HTR-8/SVneo (cell line): ENCODE data around the gene FOXD3.

ENCODE experiments used
- DNase-seq: peaks from one replicate; pipeline ENCODE4 v3.0.0; 2011; ENCODE audit warnings: low spot score, mixed read lengths; ENCODE audit not compliant: insufficient read length
- FAIRE-seq: peaks from 2 replicates; lab custom pipeline; 2011; peaks lifted over from hg19 to GRCh38; lab: Jason Lieb, UNC

FOXD3 gene

GRCh38 chr1:63322114-63322943, at the start of gene FOXD3:
FOXD3 (plus strand) TSS chr1:63322567; CDS start chr1:63323059, 492 bp downstream.
- DNase-seq, result no peak
- no peak for FAIRE-seq

- no peak for DNase-seq
- no peak for FAIRE-seq
Measured at GRCh38 chr1:63272811-63273210, 49.6 kb upstream of the FOXD3 start.

- FAIRE-seq (no peak), DNase-seq (no peak)
Measured at GRCh38 chr1:63274371-63274770, 48.0 kb upstream of the FOXD3 start.

- no peak for FAIRE-seq
- no peak for DNase-seq
Measured at GRCh38 chr1:63274979-63275378, 47.4 kb upstream of the FOXD3 start.

GRCh38 chr1:63276624-63277023, 45.7 kb upstream of the FOXD3 start:
- no peak for DNase-seq
- no peak for FAIRE-seq

- FAIRE-seq, result no peak
- DNase-seq, result no peak
Measured at GRCh38 chr1:63277195-63278192, 44.9 kb upstream of the FOXD3 start.

GRCh38 chr1:63281753-63282152, 40.6 kb upstream of the FOXD3 start:
- FAIRE-seq (no peak), DNase-seq (no peak)

- FAIRE-seq (no peak), DNase-seq (no peak)
Measured at GRCh38 chr1:63289135-63289534, 33.2 kb upstream of the FOXD3 start.

- DNase-seq (no peak), FAIRE-seq (no peak)
Measured at GRCh38 chr1:63294803-63295594, 27.4 kb upstream of the FOXD3 start.

GRCh38 chr1:63304410-63304809, 18.0 kb upstream of the FOXD3 start:
- FAIRE-seq (no peak), DNase-seq (no peak)

GRCh38 chr1:63305043-63305442, 17.3 kb upstream of the FOXD3 start:
- no peak for DNase-seq
- FAIRE-seq, result no peak

- DNase-seq (no peak), FAIRE-seq (no peak)
Measured at GRCh38 chr1:63307196-63307794, 15.1 kb upstream of the FOXD3 start.

- FAIRE-seq (no peak), DNase-seq (no peak)
Measured at GRCh38 chr1:63316598-63316983, 5.8 kb upstream of the FOXD3 start.

GRCh38 chr1:63316984-63317816, 5.2 kb upstream of the FOXD3 start:
- FAIRE-seq (no peak), DNase-seq (peak; percentile 76)

- no peak for FAIRE-seq
- DNase-seq, result no peak
Measured at GRCh38 chr1:63317817-63318152, 4.6 kb upstream of the FOXD3 start.

- no peak for FAIRE-seq
- DNase-seq, result no peak
Measured at GRCh38 chr1:63318201-63318979, 4.0 kb upstream of the FOXD3 start.

- FAIRE-seq (no peak), DNase-seq (no peak)
Measured at GRCh38 chr1:63319046-63320021, 3.0 kb upstream of the FOXD3 start.
